Mesodermal cell (in vitro differentiated cells): ENCODE data around the gene SNRK. TPM values are rescaled to one million over a fixed set of nuclear protein-coding genes. Genes with fewer than 3 reads are reported as not detected.

Experiments
- H3K27ac ChIP-seq: 2 replicates; pipeline ENCODE4 v1.7.0; 2013; ENCODE audit warnings: mild to moderate bottlenecking, low read depth, low read length, moderate library complexity; ENCODE audit not compliant: severe bottlenecking
- H3K36me3 ChIP-seq: 2 replicates; pipeline ENCODE4 v1.7.1; 2013; ENCODE audit warnings: mild to moderate bottlenecking, low read length, moderate library complexity; ENCODE audit not compliant: control insufficient read depth, insufficient read depth
- H3K4me1 ChIP-seq: one replicate; pipeline ENCODE4 v1.7.1; 2013; ENCODE audit warnings: mild to moderate bottlenecking, low read length; ENCODE audit not compliant: insufficient read depth, control insufficient read depth, poor library complexity, severe bottlenecking
- H3K4me3 ChIP-seq: 2 replicates; pipeline ENCODE4 v1.7.0; 2013; ENCODE audit warnings: low read length, control low read depth, mild to moderate bottlenecking; ENCODE audit not compliant: insufficient read depth, poor library complexity, severe bottlenecking; ENCODE audit errors: extremely low read depth
- H3K9me3 ChIP-seq: 2 replicates; pipeline ENCODE4 v1.7.1; 2013; ENCODE audit warnings: mild to moderate bottlenecking, low read length, moderate library complexity; ENCODE audit not compliant: control insufficient read depth
- WGBS, 2 experiments: methylation state at CpG; one replicate each; pipeline ENCODE4 v1.1.5; 2013; ENCODE audit warnings: missing lambda C conversion rate in 2 of 2; ENCODE audit not compliant: insufficient coverage in 2 of 2; 5-methylcytosine and 5-hydroxymethylcytosine counted together
- polyA plus RNA-seq, 2 experiments: library from polyadenylated mRNA; stranded (reverse); fragments of 50-300 nt; gene quantifications; one replicate each; pipeline ENCODE4 v1.2.3, GENCODE V29; 2013

The SNRK gene
- polyA plus RNA-seq (2013, experiment 1 of 2): 24.4 TPM
- 19.1 TPM for polyA plus RNA-seq (2013, experiment 2 of 2)

- Histone ChIP-seq H3K9me3 (no peaks in the 10 kb centered on the region), H3K4me1 (peaks cover 6% of the 10 kb centered on the region), H3K27ac (peak within 1 kb of the TSS; percentile 43), H3K36me3 (peaks cover 14% of the 10 kb centered on the region), H3K4me3 (peak within 1 kb of the TSS; percentile 65)
- WGBS, 2 experiments: 0 to 1% methylated on average over 40 to 64 of the region's 91 CpGs
These were observed at the start of gene SNRK for GRCh38 chr3:43286115-43286840. Gene SNRK (plus strand): TSS chr3:43286540. CDS start chr3:43303204, 16,664 bp downstream.

GRCh38 chr3:43238801-43239200 is 47.5 kb upstream of the SNRK start:
- Histone ChIP-seq H3K36me3 (no peaks in the 10 kb centered on the region), H3K27ac (no peak overlapping the region), H3K4me1 (no peaks in the 10 kb centered on the region), H3K4me3 (no peak overlapping the region), H3K9me3 (no peaks in the 10 kb centered on the region)
- 50 to 92% methylated on average over 2 of the region's 4 CpGs for WGBS, 2 experiments

- Histone ChIP-seq H3K36me3 (no peaks in the 10 kb centered on the region), H3K9me3 (no peaks in the 10 kb centered on the region), H3K4me1 (no peaks in the 10 kb centered on the region), H3K27ac (no peak overlapping the region), H3K4me3 (no peak overlapping the region)
- WGBS, 2 experiments: 89 to 96% methylated on average over 3 of the region's 3 CpGs
These were observed 46.6 kb upstream of the SNRK start for GRCh38 chr3:43239755-43240154.

GRCh38 chr3:43243590-43244587 is 42.5 kb upstream of the SNRK start:
- Histone ChIP-seq H3K36me3 (no peaks in the 10 kb centered on the region), H3K27ac (no peak overlapping the region), H3K9me3 (no peaks in the 10 kb centered on the region), H3K4me1 (no peaks in the 10 kb centered on the region), H3K4me3 (no peak overlapping the region)
- 89 to 100% methylated on average over 4 to 5 of the region's 6 CpGs for WGBS, 2 experiments

- Histone ChIP-seq H3K27ac (no peak overlapping the region), H3K4me3 (no peak overlapping the region), H3K9me3 (no peaks in the 10 kb centered on the region), H3K36me3 (no peaks in the 10 kb centered on the region), H3K4me1 (no peaks in the 10 kb centered on the region)
These were observed 41.6 kb upstream of the SNRK start for GRCh38 chr3:43244694-43245093.

- 61 to 84% methylated on average over 2 of the region's 2 CpGs for WGBS, 2 experiments
- H3K27ac ChIP-seq: peak overlapping the region; percentile 78
- H3K9me3 ChIP-seq: no peaks in the 10 kb centered on the region
- H3K36me3 ChIP-seq: no peaks in the 10 kb centered on the region
- H3K4me3 ChIP-seq: no peak overlapping the region
- H3K4me1 ChIP-seq: no peaks in the 10 kb centered on the region
These were observed 39.4 kb upstream of the SNRK start for GRCh38 chr3:43246976-43247375.

- Histone ChIP-seq H3K27ac (peak overlapping the region; percentile 78), H3K4me1 (no peaks in the 10 kb centered on the region), H3K9me3 (no peaks in the 10 kb centered on the region), H3K4me3 (no peak overlapping the region), H3K36me3 (no peaks in the 10 kb centered on the region)
- 87 to 90% methylated on average over 2 to 3 of the region's 3 CpGs for WGBS, 2 experiments
These were observed 38.7 kb upstream of the SNRK start for GRCh38 chr3:43247561-43248184.

- 67 to 86% methylated on average over 1 of the region's 2 CpGs for WGBS, 2 experiments
- Histone ChIP-seq H3K4me3 (no peak overlapping the region), H3K36me3 (no peaks in the 10 kb centered on the region), H3K9me3 (no peaks in the 10 kb centered on the region), H3K4me1 (no peaks in the 10 kb centered on the region), H3K27ac (no peak overlapping the region)
These were observed 38.2 kb upstream of the SNRK start for GRCh38 chr3:43248185-43248583.

- no peaks in the 10 kb centered on the region for H3K4me1 ChIP-seq
- H3K36me3 ChIP-seq: no peaks in the 10 kb centered on the region
- WGBS, 2 experiments: 73% methylated on average over 1 of the region's 2 CpGs; no CpG with 5 or more reads in 1 of the 2 experiments
- H3K9me3 ChIP-seq: no peaks in the 10 kb centered on the region
- no peak overlapping the region for H3K27ac ChIP-seq
- H3K4me3 ChIP-seq: no peak overlapping the region
These were observed 37.4 kb upstream of the SNRK start for GRCh38 chr3:43248973-43249372.

GRCh38 chr3:43249405-43249804 is 36.9 kb upstream of the SNRK start:
- H3K9me3 ChIP-seq: no peaks in the 10 kb centered on the region
- no peak overlapping the region for H3K27ac ChIP-seq
- H3K4me3 ChIP-seq: no peak overlapping the region
- H3K4me1 ChIP-seq: no peaks in the 10 kb centered on the region
- no peaks in the 10 kb centered on the region for H3K36me3 ChIP-seq
